C4-2B (cell line): Measurements from ENCODE around the gene TBC1D9.

Experiments
- ZFX ChIP-seq: fragments of 450-650 bp; IDR thresholded peaks from 2 replicates; pipeline ENCODE4 v1.6.1; 2017
- TF ChIP-seq, protein P1 (sequence below): fragments of 450-650 bp; conservative IDR thresholded peaks from 2 replicates; pipeline ENCODE4 v1.5.1; 2017; ENCODE audit warnings: mild to moderate bottlenecking

DNA sequence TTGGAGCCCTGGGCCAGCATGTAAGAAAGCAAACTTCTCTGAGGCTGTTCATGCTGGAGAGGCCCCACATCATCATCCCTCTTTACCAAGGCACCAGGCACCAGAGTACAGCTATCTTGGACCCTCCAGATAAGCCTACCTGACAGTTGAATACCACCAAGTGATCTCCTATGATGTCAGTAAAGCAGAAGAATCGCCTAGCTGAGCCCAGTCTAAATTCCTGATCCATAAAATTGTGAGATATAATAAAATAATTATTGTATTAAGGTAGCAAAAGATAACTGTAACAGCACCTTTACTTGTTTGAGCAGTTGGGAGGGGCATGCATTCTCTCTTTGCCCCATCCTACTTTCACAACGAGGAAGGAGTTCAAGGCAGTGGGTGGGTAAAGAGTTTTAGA lies 184.6 kb downstream of the TBC1D9 start:
- TF ChIP-seq, protein P1, sequence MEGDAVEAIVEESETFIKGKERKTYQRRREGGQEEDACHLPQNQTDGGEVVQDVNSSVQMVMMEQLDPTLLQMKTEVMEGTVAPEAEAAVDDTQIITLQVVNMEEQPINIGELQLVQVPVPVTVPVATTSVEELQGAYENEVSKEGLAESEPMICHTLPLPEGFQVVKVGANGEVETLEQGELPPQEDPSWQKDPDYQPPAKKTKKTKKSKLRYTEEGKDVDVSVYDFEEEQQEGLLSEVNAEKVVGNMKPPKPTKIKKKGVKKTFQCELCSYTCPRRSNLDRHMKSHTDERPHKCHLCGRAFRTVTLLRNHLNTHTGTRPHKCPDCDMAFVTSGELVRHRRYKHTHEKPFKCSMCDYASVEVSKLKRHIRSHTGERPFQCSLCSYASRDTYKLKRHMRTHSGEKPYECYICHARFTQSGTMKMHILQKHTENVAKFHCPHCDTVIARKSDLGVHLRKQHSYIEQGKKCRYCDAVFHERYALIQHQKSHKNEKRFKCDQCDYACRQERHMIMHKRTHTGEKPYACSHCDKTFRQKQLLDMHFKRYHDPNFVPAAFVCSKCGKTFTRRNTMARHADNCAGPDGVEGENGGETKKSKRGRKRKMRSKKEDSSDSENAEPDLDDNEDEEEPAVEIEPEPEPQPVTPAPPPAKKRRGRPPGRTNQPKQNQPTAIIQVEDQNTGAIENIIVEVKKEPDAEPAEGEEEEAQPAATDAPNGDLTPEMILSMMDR = no peak
- TF ChIP-seq ZFX = no peak
